ENCODE measurements around the gene MTHFD1L. TPM values are rescaled to one million over a fixed set of nuclear protein-coding genes. Genes with fewer than 3 reads are reported as not detected.

Gene MTHFD1L
- total and polyA plus RNA-seq, 9 of the 15 experiments (the other 6 are each of a cell fraction or from before 2014, with no cell fraction given), result 20.9 to 128 (median 61.0) TPM

DNA sequence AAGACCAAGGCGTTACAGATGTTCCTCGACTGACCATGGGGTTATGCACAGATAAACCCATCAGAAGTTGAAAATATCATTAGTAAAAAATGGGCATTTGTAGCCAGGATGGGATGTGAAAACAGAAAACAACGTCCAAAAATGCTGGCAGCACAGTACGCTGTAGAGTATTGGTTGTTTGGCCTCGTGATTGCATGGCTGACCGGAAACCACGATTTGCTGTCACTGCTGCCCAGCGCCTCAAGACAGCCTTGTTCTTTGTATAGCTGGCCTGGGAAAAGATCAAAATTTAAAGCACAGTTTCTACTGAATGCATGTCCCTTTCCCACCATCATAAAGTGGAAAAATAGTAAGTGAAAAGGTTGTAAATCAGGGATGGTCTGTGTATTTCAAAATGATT lies 41.9 kb downstream of the MTHFD1L start:
- Histone ChIP-seq H3K4me1 (replicated peaks in 1 of 2; ENCODE audit: control insufficient read depth in 2 of 2, insufficient read depth in 2 of 2, low read length in 2 of 2) (no peaks in the 10 kb centered on the region; a peak in 1 of 5 replicates), H3K79me2 (ENCODE audit: control insufficient read depth, insufficient read depth, low read length) (no peaks in the 10 kb centered on the region), H3K9me3 (replicated peaks; ENCODE audit: control insufficient read depth, insufficient read depth, low read depth, low read length) (no peaks in the 10 kb centered on the region), H3K4me3 (no peak overlapping the region), H3K9ac (ENCODE audit: insufficient read depth in 1 of 2, low read depth in 2 of 2, low read length in 2 of 2) (no peak overlapping the region), H4K20me1 (replicated peaks; ENCODE audit: control insufficient read depth, insufficient read depth, low read length) (no peaks in the 10 kb centered on the region), H3K27ac (ENCODE audit: extremely low read depth, low read depth, low read length) (no peak overlapping the region), H3K27me3 (ENCODE audit: control insufficient read depth in 2 of 2, insufficient read depth in 2 of 2, low read length in 2 of 2) (no peaks in the 10 kb centered on the region), H3K36me3 (ENCODE audit: control insufficient read depth, insufficient read depth, low read length) (peaks cover 71% of the 10 kb centered on the region), H3K4me2 (ENCODE audit: insufficient read depth, low read length) (no peak overlapping the region), H2AFZ (ENCODE audit: low read depth, low read length) (no peak overlapping the region), H3K9me1 (ENCODE audit: control insufficient read depth, insufficient read depth, low read length) (no peaks in the 10 kb centered on the region)
- POLR2A ChIA-PET, result no interaction called here
- TF ChIP-seq BRD9 (IDR thresholded peaks at IDR 0.05; ENCODE audit: low read depth, partially characterized antibody), result no peak
- TF ChIP-seq DDX20 (tag; IDR thresholded peaks at IDR 0.05; ENCODE audit: low read depth), result no peak
- no peak for TF ChIP-seq ZBTB1 (CRISPR knock-in tag; IDR thresholded peaks at IDR 0.05; ENCODE audit: borderline replicate concordance, low read depth)
- no peak for TF ChIP-seq ZNF395 (CRISPR knock-in tag; IDR thresholded peaks at IDR 0.05)
- TF ChIP-seq, protein P1, sequence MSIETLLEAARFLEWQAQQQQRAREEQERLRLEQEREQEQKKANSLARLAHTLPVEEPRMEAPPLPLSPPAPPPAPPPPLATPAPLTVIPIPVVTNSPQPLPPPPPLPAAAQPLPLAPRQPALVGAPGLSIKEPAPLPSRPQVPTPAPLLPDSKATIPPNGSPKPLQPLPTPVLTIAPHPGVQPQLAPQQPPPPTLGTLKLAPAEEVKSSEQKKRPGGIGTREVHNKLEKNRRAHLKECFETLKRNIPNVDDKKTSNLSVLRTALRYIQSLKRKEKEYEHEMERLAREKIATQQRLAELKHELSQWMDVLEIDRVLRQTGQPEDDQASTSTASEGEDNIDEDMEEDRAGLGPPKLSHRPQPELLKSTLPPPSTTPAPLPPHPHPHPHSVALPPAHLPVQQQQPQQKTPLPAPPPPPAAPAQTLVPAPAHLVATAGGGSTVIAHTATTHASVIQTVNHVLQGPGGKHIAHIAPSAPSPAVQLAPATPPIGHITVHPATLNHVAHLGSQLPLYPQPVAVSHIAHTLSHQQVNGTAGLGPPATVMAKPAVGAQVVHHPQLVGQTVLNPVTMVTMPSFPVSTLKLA (conservative IDR thresholded peaks at IDR 0.05), result no peak
- no peak for TF ChIP-seq PCBP1 (IDR thresholded peaks at IDR 0.05; ENCODE audit: low read depth, low read length, poor library complexity, severe bottlenecking)
- TF ChIP-seq, protein P2, sequence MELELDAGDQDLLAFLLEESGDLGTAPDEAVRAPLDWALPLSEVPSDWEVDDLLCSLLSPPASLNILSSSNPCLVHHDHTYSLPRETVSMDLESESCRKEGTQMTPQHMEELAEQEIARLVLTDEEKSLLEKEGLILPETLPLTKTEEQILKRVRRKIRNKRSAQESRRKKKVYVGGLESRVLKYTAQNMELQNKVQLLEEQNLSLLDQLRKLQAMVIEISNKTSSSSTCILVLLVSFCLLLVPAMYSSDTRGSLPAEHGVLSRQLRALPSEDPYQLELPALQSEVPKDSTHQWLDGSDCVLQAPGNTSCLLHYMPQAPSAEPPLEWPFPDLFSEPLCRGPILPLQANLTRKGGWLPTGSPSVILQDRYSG (tag; conservative IDR thresholded peaks at IDR 0.05; ENCODE audit: low read depth), result no peak
- TF ChIP-seq POLR2H (tag; IDR thresholded peaks at IDR 0.05; ENCODE audit: low read depth), result no peak
- no peak for TF ChIP-seq XRCC5 (IDR thresholded peaks at IDR 0.05; ENCODE audit: low read depth, low read length)
- no peak for TF ChIP-seq ETS2 (tag; IDR thresholded peaks at IDR 0.05; ENCODE audit: borderline replicate concordance, poor library complexity, severe bottlenecking)
- no peak for TF ChIP-seq ZNF146 (CRISPR knock-in tag; IDR thresholded peaks at IDR 0.05; ENCODE audit: unreplicated experiment)
- no peak for TF ChIP-seq CHD2 (IDR thresholded peaks at IDR 0.05; ENCODE audit: low read depth, low read length)
- WGBS (ENCODE audit: insufficient coverage, low coverage, missing lambda C conversion rate), result 88% methylated on average over 8 of the region's 8 CpGs
- intact Hi-C loops (cut with micrococcal nuclease), result no loop called here
- FAIRE-seq (no peak), DNase-seq (ENCODE audit: extremely low read depth in 1 of 4, low spot score in 3 of 4) (no peak), ATAC-seq (no peak)
- CTCF ChIA-PET (ENCODE audit: low intra/inter-chr PET ratio), result no interaction called here
- TSS peak; percentile 14 for BruUV-seq (replicated peaks)
- in situ Hi-C loops (cut with MboI), result no loop called here

Measured in K562 (cell line).